Measurements from ENCODE around the gene CAPN8. TPM values are rescaled to one million over a fixed set of nuclear protein-coding genes. Genes with fewer than 3 reads are reported as not detected.
A peak's percentile ranks its signal among the peaks of the same experiment; 100 is the strongest.

Gene CAPN8
- total RNA-seq, 1 experiment from 2014 or later, result 0.28 TPM

- H3K9me3 Mint-ChIP-seq, result no peaks in the 10 kb centered on the region
- ChIA-PET POLR2A (interaction anchor here (0.6 kb wide), 1 partner anchor 13 kb away, joined by 3 read pairs; no protein-coding TSS in a partner anchor), CTCF (interaction anchor here (0.8 to 2.4 kb wide), 3 partner anchors 31 to 56 kb away, joined by 4 to 9 read pairs (median 4); no protein-coding TSS in a partner anchor)
- TF ChIP-seq NR3C1 (CRISPR knock-in tag; conservative IDR thresholded peaks at IDR 0.05; ENCODE audit: low read depth), result no peak
- no peak for TF ChIP-seq PRDM15 (CRISPR knock-in tag; IDR thresholded peaks at IDR 0.05)
- peak; percentile 72 for TF ChIP-seq ZNF263 (CRISPR knock-in tag; IDR thresholded peaks at IDR 0.05; ENCODE audit: low read depth)
- no peaks in the 10 kb centered on the region for H3K36me3 Mint-ChIP-seq
- H3K4me3 Mint-ChIP-seq, result no peak overlapping the region
- no peak overlapping the region for H3K27ac Mint-ChIP-seq
- DNase-seq (ENCODE audit: low spot score), result no peak
- 0 out of 2 replicates have a peak, but pooled peaks cover 4% of the 10 kb centered on the region for H3K4me1 Mint-ChIP-seq
- peak; percentile 34; the same call in 1 of the 2 replicates for ATAC-seq
- H3K27me3 Mint-ChIP-seq (ENCODE audit: low read depth), result no peaks in the 10 kb centered on the region
Observed at GRCh38 chr1:223500560-223501425, 164.7 kb downstream of the CAPN8 start.

- ATAC-seq (no peak), DNase-seq (ENCODE audit: low spot score) (no peak)
- H3K27me3 Mint-ChIP-seq (ENCODE audit: low read depth), result no peaks in the 10 kb centered on the region
- no peak overlapping the region for H3K27ac Mint-ChIP-seq
- H3K9me3 Mint-ChIP-seq, result peaks cover 3% of the 10 kb centered on the region; the same call in 1 of the 2 replicates
- CTCF ChIA-PET, result interaction anchor here (0.5 to 1.3 kb wide), 3 partner anchors 10 to 668 kb away, joined by 3 to 5 read pairs (median 4); no protein-coding TSS in a partner anchor
- no peak for TF ChIP-seq EMX1 (CRISPR knock-in tag; IDR thresholded peaks at IDR 0.05)
- no peak for TF ChIP-seq NFE2L1 (CRISPR knock-in tag; IDR thresholded peaks at IDR 0.05)
- TF ChIP-seq ZNF425 (CRISPR knock-in tag; conservative IDR thresholded peaks at IDR 0.05), result no peak
- TF ChIP-seq ESRRA (CRISPR knock-in tag; IDR thresholded peaks at IDR 0.05; ENCODE audit: borderline replicate concordance), result no peak
- no peaks in the 10 kb centered on the region for H3K36me3 Mint-ChIP-seq
- H3K4me3 Mint-ChIP-seq, result no peak overlapping the region
- POLR2A ChIA-PET, result no interaction called here
- 0 out of 2 replicates have a peak, but pooled peaks cover 4% of the 10 kb centered on the region for H3K4me1 Mint-ChIP-seq
Observed at GRCh38 chr1:223496883-223497282, 168.6 kb downstream of the CAPN8 start.

- Mint-ChIP-seq H3K36me3 (no peaks in the 10 kb centered on the region), H3K4me3 (no peak overlapping the region), H3K4me1 (no peaks in the 10 kb centered on the region), H3K27ac (no peak overlapping the region), H3K27me3 (ENCODE audit: low read depth) (no peaks in the 10 kb centered on the region), H3K9me3 (peaks cover 3% of the 10 kb centered on the region; the same call in 1 of the 2 replicates)
- no peak for DNase-seq (ENCODE audit: low spot score)
- ATAC-seq, result no peak
- ChIA-PET POLR2A (interaction anchor here (0.7 kb wide), 1 partner anchor 749 kb away, joined by 3 read pairs; no protein-coding TSS in a partner anchor), CTCF (no interaction called here)
- TF ChIP-seq ZNF532 (CRISPR knock-in tag; IDR thresholded peaks at IDR 0.05; ENCODE audit: borderline replicate concordance) (no peak), ATF6 (CRISPR knock-in tag; IDR thresholded peaks at IDR 0.05) (no peak), CREB1 (CRISPR knock-in tag; IDR thresholded peaks at IDR 0.05) (no peak), ERG (CRISPR knock-in tag; IDR thresholded peaks at IDR 0.05) (no peak), FOXK1 (CRISPR knock-in tag; IDR thresholded peaks at IDR 0.05) (no peak)
Observed at GRCh38 chr1:223494926-223495645, 170.4 kb downstream of the CAPN8 start.
